Measurements from ENCODE around the gene LHFPL2. TPM values are rescaled to one million over a fixed set of nuclear protein-coding genes. Genes with fewer than 3 reads are reported as not detected.

The LHFPL2 gene
- total and polyA plus RNA-seq, 9 of the 15 experiments (the other 6 are each of a cell fraction or from before 2014, with no cell fraction given): 1.0 to 6.6 (median 4.6) TPM

GRCh38 chr5:78553580-78554353 is 94.8 kb downstream of the LHFPL2 start:
- H3K4me3 ChIP-seq: no peak overlapping the region
- FAIRE-seq (no peak), ATAC-seq (no peak), DNase-seq (ENCODE audit: extremely low read depth in 1 of 4, low spot score in 3 of 4) (no peak)
- no peaks in the 10 kb centered on the region for H3K4me1 ChIP-seq (replicated peaks in 1 of 2; ENCODE audit: control insufficient read depth in 2 of 2, insufficient read depth in 2 of 2, low read length in 2 of 2)
- TF ChIP-seq SMAD4 (CRISPR knock-in tag; conservative IDR thresholded peaks at IDR 0.05): no peak
- no peak for TF ChIP-seq ZNF512 (tag; IDR thresholded peaks at IDR 0.05)
- TF ChIP-seq POLR2B (IDR thresholded peaks at IDR 0.05; ENCODE audit: low read depth, partially characterized antibody): no peak
- TF ChIP-seq ZNF140 (CRISPR knock-in tag; IDR thresholded peaks at IDR 0.05): no peak
- no peak for TF ChIP-seq CSDE1 (IDR thresholded peaks at IDR 0.05)
- no peak for TF ChIP-seq MYC (IDR thresholded peaks at IDR 0.05; ENCODE audit: low read depth, low read length)
- TF ChIP-seq MYC (CRISPR knock-in tag; IDR thresholded peaks at IDR 0.05; ENCODE audit: borderline replicate concordance, low read depth): no peak
- TF ChIP-seq CTCF (IDR thresholded peaks at IDR 0.05 in 2 of 3, conservative IDR thresholded peaks at IDR 0.05 in 1 of 3; ENCODE audit: insufficient read depth in 2 of 3, low read depth in 1 of 3, low read length in 3 of 3): no peak
- TF ChIP-seq KLF16 (IDR thresholded peaks at IDR 0.05): no peak
- TF ChIP-seq HCFC1 (IDR thresholded peaks at IDR 0.05; ENCODE audit: low read depth, low read length): no peak
- TF ChIP-seq CHD4 (IDR thresholded peaks at IDR 0.05; ENCODE audit: insufficient read depth, insufficient replicate concordance, low read depth, low read length, poor library complexity, severe bottlenecking): no peak
- ChIA-PET POLR2A (interaction anchor here (1.2 kb wide), 1 partner anchor 10 kb away, joined by 3 read pairs; no protein-coding TSS in a partner anchor), CTCF (ENCODE audit: low intra/inter-chr PET ratio) (no interaction called here)
- H3K36me3 ChIP-seq (ENCODE audit: control insufficient read depth, insufficient read depth, low read length): no peaks in the 10 kb centered on the region
- no peaks in the 10 kb centered on the region for H3K27me3 ChIP-seq (ENCODE audit: control insufficient read depth in 2 of 2, insufficient read depth in 2 of 2, low read length in 2 of 2)
- H2AFZ ChIP-seq (ENCODE audit: low read depth, low read length): no peak overlapping the region
- H3K9ac ChIP-seq (ENCODE audit: insufficient read depth in 1 of 2, low read depth in 2 of 2, low read length in 2 of 2): no peak overlapping the region
- no peaks in the 10 kb centered on the region for H3K9me3 ChIP-seq (replicated peaks; ENCODE audit: control insufficient read depth, insufficient read depth, low read depth, low read length)
- 0 out of 2 replicates have a peak, but pooled peaks cover 5% of the 10 kb centered on the region for H4K20me1 ChIP-seq (replicated peaks; ENCODE audit: control insufficient read depth, insufficient read depth, low read length)
- H3K27ac ChIP-seq (ENCODE audit: extremely low read depth, low read depth, low read length): no peak overlapping the region
- no TSS peak for BruUV-seq (replicated peaks)
- no peaks in the 10 kb centered on the region for H3K79me2 ChIP-seq (ENCODE audit: control insufficient read depth, insufficient read depth, low read length)
- in situ Hi-C loops (cut with MboI) (no loop called here), intact Hi-C loops (cut with micrococcal nuclease) (no loop called here)
- no peaks in the 10 kb centered on the region for H3K9me1 ChIP-seq (ENCODE audit: control insufficient read depth, insufficient read depth, low read length)
- 41% methylated on average over 14 of the region's 14 CpGs for WGBS (ENCODE audit: insufficient coverage, low coverage, missing lambda C conversion rate)
- H3K4me2 ChIP-seq (ENCODE audit: insufficient read depth, low read length): no peak overlapping the region

All from K562 (cell line).